Neural progenitor cell (in vitro differentiated cells): Measurements from ENCODE around the gene ACAA1. TPM values are rescaled to one million over a fixed set of nuclear protein-coding genes. Genes with fewer than 3 reads are reported as not detected.

Source experiments
- DNase-seq: peaks from one replicate; pipeline ENCODE4 v3.0.0-alpha.2; 2016; ENCODE audit warnings: low spot score
- H2AFZ ChIP-seq: fragments of 200-600 bp; sonication (generic); replicated peaks from 2 replicates; pipeline ENCODE4 v1.6.1; 2016; ENCODE audit warnings: antibody characterized with exemption
- H3F3A ChIP-seq: fragments of 200-600 bp; sonication (generic); 2 replicates; pipeline ENCODE4 v1.6.1; 2016; ENCODE audit warnings: antibody characterized with exemption, low read depth
- H3K27ac ChIP-seq: fragments of 200-600 bp; sonication (generic); 2 replicates; pipeline ENCODE4 v1.5.1; 2016; ENCODE audit warnings: mild to moderate bottlenecking
- H3K27me3 ChIP-seq: fragments of 200-600 bp; sonication (generic); 2 replicates; pipeline ENCODE4 v1.6.1; 2016; ENCODE audit warnings: mild to moderate bottlenecking, moderate library complexity
- H3K36me3 ChIP-seq: fragments of 200-600 bp; sonication (generic); 2 replicates; pipeline ENCODE4 v1.5.1; 2016
- H3K4me1 ChIP-seq: fragments of 200-600 bp; sonication (generic); 2 replicates; pipeline ENCODE4 v1.6.1; 2016; ENCODE audit warnings: mixed run types
- H3K4me2 ChIP-seq: fragments of 200-600 bp; sonication (generic); 2 replicates; pipeline ENCODE4 v1.6.1; 2016
- H3K4me3 ChIP-seq: fragments of 200-600 bp; sonication (generic); 2 replicates; pipeline ENCODE4 v1.5.1; 2016
- H3K79me2 ChIP-seq: fragments of 200-600 bp; sonication (generic); 2 replicates; pipeline ENCODE4 v1.6.1; 2016; ENCODE audit warnings: low read depth
- H3K9ac ChIP-seq: fragments of 200-600 bp; sonication (generic); 2 replicates; pipeline ENCODE4 v1.6.1; 2016
- H3K9me3 ChIP-seq: fragments of 200-600 bp; sonication (generic); 2 replicates; pipeline ENCODE4 v1.5.1; 2016; ENCODE audit warnings: low read depth
- H4K20me1 ChIP-seq: fragments of 200-600 bp; sonication (generic); 2 replicates; pipeline ENCODE4 v1.6.1; 2016; ENCODE audit warnings: low read depth
- H3K27ac Mint-ChIP-seq: 3 replicates; pipeline ENCODE4 v1.8.0; 2021; ENCODE audit warnings: mixed read lengths
- H3K27me3 Mint-ChIP-seq: 2 replicates; pipeline ENCODE4 v1.8.0; 2022; ENCODE audit warnings: low read depth, mild to moderate bottlenecking, inconsistent platforms, moderate library complexity, mixed read lengths; ENCODE audit not compliant: insufficient read depth
- H3K36me3 Mint-ChIP-seq: 3 replicates; pipeline ENCODE4 v1.8.0; 2021; ENCODE audit warnings: mixed read lengths
- H3K4me1 Mint-ChIP-seq: 3 replicates; pipeline ENCODE4 v1.8.0; 2021; ENCODE audit warnings: mixed read lengths
- H3K4me3 Mint-ChIP-seq: 3 replicates; pipeline ENCODE4 v1.8.0; 2021; ENCODE audit warnings: mild to moderate bottlenecking, moderate library complexity, mixed read lengths
- H3K9me3 Mint-ChIP-seq: 3 replicates; pipeline ENCODE4 v1.8.0; 2020; ENCODE audit warnings: mixed read lengths
- EZH2 ChIP-seq: fragments of 200-600 bp; sonication (generic); IDR thresholded peaks from 2 replicates; pipeline ENCODE4 v1.6.1; 2017; ENCODE audit warnings: antibody characterized with exemption, mild to moderate bottlenecking, moderate library complexity
- EZH2phosphoT487 ChIP-seq: fragments of 200-600 bp; sonication (generic); IDR thresholded peaks from 2 replicates; pipeline ENCODE4 v1.6.1; 2017; ENCODE audit warnings: antibody characterized with exemption
- total RNA-seq: library from RNA; depleted of rRNA; stranded (reverse); fragments of >200 nt; gene quantifications from 2 replicates; pipeline ENCODE4 v1.2.3, GENCODE V29; 2015; ENCODE audit warnings: low replicate concordance
- TF ChIP-seq, protein P1 (sequence below): fragments of 200-600 bp; sonication (generic); IDR thresholded peaks from 2 replicates; pipeline ENCODE4 v1.5.1; 2017; ENCODE audit warnings: antibody characterized with exemption, mild to moderate bottlenecking

Gene ACAA1
- total RNA-seq, 1 donor from 2014 or later: 3.3 TPM

DNA sequence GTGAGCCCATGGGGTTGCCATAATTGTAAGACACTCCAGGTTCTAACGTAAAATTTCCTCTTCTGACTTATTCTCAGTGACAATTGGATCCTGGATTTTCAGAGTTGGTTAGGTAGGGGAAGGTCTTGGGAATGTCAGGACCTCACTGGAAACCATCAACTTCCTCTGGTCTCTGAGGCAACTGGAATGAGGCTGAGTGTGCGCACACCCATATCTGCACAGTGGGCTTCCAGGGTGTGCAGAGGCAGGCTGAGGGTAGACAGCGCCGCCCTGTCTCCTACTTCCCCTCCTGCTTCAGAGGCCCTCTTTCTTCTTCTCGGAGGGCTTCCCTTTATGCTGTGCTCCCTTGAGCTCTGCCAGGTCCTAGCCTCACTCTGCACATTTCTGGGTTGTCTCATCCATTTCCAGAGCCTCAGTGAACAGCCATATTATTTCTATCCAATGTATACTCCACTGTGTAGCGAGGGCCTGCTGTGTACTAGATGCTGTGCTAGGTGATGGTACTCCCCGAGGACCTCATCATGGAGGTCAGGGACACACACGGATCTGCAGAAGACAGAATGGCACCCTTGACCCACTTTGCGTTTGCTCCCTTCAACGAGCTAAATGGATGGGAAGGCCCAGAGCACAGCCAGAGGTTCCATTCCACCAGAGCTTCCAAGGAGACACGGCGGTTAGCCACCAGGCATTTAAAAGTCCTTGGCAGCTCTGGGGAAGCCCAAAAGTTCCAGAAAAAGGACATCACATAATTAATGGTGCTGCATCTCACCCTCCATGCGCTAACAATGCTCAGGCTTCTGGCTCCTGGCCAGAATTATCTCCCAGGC lies 18.3 kb downstream of the ACAA1 start:
- DNase-seq: no peak
- no peaks in the 10 kb centered on the region for H3K4me1 Mint-ChIP-seq
- no peak for TF ChIP-seq EZH2
- TF ChIP-seq, protein P1, sequence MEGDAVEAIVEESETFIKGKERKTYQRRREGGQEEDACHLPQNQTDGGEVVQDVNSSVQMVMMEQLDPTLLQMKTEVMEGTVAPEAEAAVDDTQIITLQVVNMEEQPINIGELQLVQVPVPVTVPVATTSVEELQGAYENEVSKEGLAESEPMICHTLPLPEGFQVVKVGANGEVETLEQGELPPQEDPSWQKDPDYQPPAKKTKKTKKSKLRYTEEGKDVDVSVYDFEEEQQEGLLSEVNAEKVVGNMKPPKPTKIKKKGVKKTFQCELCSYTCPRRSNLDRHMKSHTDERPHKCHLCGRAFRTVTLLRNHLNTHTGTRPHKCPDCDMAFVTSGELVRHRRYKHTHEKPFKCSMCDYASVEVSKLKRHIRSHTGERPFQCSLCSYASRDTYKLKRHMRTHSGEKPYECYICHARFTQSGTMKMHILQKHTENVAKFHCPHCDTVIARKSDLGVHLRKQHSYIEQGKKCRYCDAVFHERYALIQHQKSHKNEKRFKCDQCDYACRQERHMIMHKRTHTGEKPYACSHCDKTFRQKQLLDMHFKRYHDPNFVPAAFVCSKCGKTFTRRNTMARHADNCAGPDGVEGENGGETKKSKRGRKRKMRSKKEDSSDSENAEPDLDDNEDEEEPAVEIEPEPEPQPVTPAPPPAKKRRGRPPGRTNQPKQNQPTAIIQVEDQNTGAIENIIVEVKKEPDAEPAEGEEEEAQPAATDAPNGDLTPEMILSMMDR: no peak
- TF ChIP-seq EZH2phosphoT487: no peak

DNA sequence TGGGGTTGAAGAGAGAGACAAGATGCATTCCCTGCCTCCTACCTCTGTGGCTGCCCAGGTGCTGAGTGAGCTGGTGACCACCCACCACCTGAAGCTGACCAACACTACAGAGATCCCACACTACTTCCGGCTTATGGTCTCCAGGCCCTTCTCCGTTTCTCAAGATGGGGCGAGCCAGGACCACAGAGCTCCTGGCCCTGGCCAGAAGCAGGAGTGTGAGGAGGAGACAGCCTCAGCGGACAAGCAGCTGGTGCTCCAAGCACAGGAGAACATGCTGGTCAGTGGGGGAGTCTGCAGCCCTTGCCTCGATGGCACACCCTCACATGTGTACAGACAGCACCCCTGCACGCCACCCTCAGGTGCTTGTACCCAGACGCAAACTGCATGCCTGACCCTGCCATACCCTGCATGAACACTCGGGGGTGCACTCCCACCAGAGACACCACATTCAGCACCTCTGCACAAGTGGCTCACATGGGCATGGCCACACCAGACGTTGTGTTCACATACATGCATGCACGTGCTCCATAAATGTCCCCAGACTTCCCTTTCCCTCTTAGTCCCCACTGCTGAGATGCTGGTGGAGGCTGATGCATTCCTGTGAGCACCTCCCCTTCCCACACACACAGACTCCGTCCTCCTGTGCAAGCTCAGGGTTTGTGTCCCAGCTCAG lies 19.0 kb downstream of the ACAA1 start:
- Histone ChIP-seq H3F3A (no peaks in the 10 kb centered on the region), H3K27ac (no peak overlapping the region), H3K4me2 (no peak overlapping the region), H4K20me1 (no peaks in the 10 kb centered on the region), H3K79me2 (no peaks in the 10 kb centered on the region), H3K9ac (no peak overlapping the region), H3K27me3 (no peaks in the 10 kb centered on the region), H3K4me3 (no peak overlapping the region), H3K36me3 (no peaks in the 10 kb centered on the region), H3K9me3 (no peaks in the 10 kb centered on the region), H3K4me1 (no peaks in the 10 kb centered on the region), H2AFZ (no peak overlapping the region)
- H3K27ac Mint-ChIP-seq: no peak overlapping the region
- peaks cover 6% of the 10 kb centered on the region for H3K27me3 Mint-ChIP-seq
- peak overlapping the region; percentile 11 for H3K4me3 Mint-ChIP-seq
- peak; percentile 58 for DNase-seq
- no peak for TF ChIP-seq EZH2phosphoT487
- TF ChIP-seq, protein P1: peak; percentile 61
- TF ChIP-seq EZH2: no peak
- peaks cover 10% of the 10 kb centered on the region for H3K36me3 Mint-ChIP-seq
- H3K4me1 Mint-ChIP-seq: no peaks in the 10 kb centered on the region
- H3K9me3 Mint-ChIP-seq: no peaks in the 10 kb centered on the region

More for the DNA sequence above, 18.3 kb downstream of the ACAA1 start:
- Mint-ChIP-seq H3K4me3 (peak overlapping the region; percentile 24), H3K36me3 (peaks cover 10% of the 10 kb centered on the region), H3K27ac (no peak overlapping the region), H3K9me3 (no peaks in the 10 kb centered on the region), H3K27me3 (peaks cover 6% of the 10 kb centered on the region)
- H3F3A ChIP-seq: no peaks in the 10 kb centered on the region
- no peak overlapping the region for H2AFZ ChIP-seq
- H3K36me3 ChIP-seq: no peaks in the 10 kb centered on the region
- H3K27ac ChIP-seq: no peak overlapping the region
- no peaks in the 10 kb centered on the region for H3K27me3 ChIP-seq
- H3K4me1 ChIP-seq: no peaks in the 10 kb centered on the region
- H3K9me3 ChIP-seq: no peaks in the 10 kb centered on the region
- no peak overlapping the region for H3K4me3 ChIP-seq
- no peak overlapping the region for H3K4me2 ChIP-seq
- no peaks in the 10 kb centered on the region for H3K79me2 ChIP-seq
- H3K9ac ChIP-seq: no peak overlapping the region
- H4K20me1 ChIP-seq: peaks cover 3% of the 10 kb centered on the region

DNA sequence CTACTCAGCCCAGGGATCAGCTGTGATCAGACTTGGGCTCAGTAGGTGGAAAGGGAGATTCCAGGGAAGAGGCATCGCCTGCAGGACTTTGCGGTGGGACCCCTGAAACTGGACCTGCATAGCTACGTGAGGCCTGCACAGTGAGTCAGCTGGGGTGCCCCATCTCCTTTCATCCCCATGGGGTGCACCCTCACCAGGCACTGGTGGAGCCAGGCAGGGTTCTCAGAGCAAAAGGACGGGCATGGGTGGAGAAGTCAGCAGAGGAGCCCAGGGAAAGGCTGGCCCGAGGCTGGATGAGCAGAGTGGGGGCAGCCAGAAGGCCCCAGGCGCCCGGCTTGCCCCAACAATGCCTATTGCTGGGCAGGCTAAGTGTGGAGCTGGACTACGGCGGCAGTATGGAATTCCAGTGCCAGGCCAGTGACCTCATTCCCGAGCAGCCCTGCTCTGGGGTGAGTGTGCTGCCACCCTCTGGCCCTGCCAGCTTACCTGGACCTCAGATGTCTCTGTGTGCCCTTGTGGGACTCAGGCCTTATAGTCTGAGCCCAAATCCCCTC lies 19.7 kb downstream of the ACAA1 start:
- no peaks in the 10 kb centered on the region for H3K79me2 ChIP-seq
- H3K9ac ChIP-seq: no peak overlapping the region
- H3K27me3 ChIP-seq: no peaks in the 10 kb centered on the region
- H3F3A ChIP-seq: no peaks in the 10 kb centered on the region
- H3K36me3 Mint-ChIP-seq: peaks cover 10% of the 10 kb centered on the region
- no peak for DNase-seq
- no peaks in the 10 kb centered on the region for H3K4me1 ChIP-seq
- H3K4me2 ChIP-seq: no peak overlapping the region
- H2AFZ ChIP-seq: no peak overlapping the region
- H3K9me3 Mint-ChIP-seq: no peaks in the 10 kb centered on the region
- no peak overlapping the region for H3K27ac ChIP-seq
- TF ChIP-seq, protein P1: no peak
- TF ChIP-seq EZH2phosphoT487: no peak
- H3K9me3 ChIP-seq: no peaks in the 10 kb centered on the region
- no peak overlapping the region for H3K4me3 Mint-ChIP-seq
- no peak overlapping the region for H3K4me3 ChIP-seq
- H3K36me3 ChIP-seq: no peaks in the 10 kb centered on the region
- no peaks in the 10 kb centered on the region for H4K20me1 ChIP-seq
- H3K4me1 Mint-ChIP-seq: no peaks in the 10 kb centered on the region
- no peak overlapping the region for H3K27ac Mint-ChIP-seq
- H3K27me3 Mint-ChIP-seq: peaks cover 6% of the 10 kb centered on the region
